ENCODE results near the gene MYPOP. TPM values are rescaled to one million over a fixed set of nuclear protein-coding genes. Genes with fewer than 3 reads are reported as not detected.
"Not testable (repeated sequence)": the region's sequence is repeated elsewhere in the genome, so short reads cannot be mapped to it uniquely, and the experiment has no call there.

Gene MYPOP
- polyA plus RNA-seq, 1 experiment: 1.8 TPM

DNA sequence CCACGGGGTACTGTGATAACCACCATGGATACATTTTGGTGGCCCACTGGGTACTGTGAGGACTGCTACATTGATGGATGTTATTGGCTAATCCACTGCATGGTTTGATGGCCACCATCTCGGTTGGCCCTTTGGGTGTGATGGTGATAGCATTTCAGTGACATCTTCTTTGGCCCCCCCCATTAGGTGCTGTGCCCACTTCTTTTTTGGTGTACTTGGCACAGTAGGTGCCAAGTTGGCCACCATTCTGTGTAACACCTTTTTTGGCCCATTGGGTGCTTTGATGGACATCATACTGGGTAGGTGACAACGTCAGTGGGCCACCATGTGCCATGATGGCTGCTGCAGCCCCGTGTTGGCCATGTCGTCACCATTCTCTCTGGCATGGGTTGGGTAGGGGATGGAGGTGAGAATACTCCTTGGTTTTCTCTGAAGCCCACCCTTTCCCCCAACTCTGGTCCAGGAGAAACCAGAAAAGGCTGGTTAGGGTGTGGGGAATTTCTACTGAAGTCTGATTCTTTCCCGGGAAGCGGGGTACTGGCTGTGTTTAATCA is 29.1 kb downstream of the MYPOP start:
- Histone ChIP-seq H3K27me3 (ENCODE audit: control insufficient read depth, insufficient read depth, low read length) (peaks cover 5% of the 10 kb centered on the region; the same call in 1 of the 2 replicates), H3K4me3 (ENCODE audit: low read depth, low read length) (no peak overlapping the region), H3K36me3 (ENCODE audit: control insufficient read depth, insufficient read depth, low read length) (no peaks in the 10 kb centered on the region)
- ChIA-PET CTCF (no interaction called here), POLR2A (no interaction called here)
- TF ChIP-seq, protein P1, sequence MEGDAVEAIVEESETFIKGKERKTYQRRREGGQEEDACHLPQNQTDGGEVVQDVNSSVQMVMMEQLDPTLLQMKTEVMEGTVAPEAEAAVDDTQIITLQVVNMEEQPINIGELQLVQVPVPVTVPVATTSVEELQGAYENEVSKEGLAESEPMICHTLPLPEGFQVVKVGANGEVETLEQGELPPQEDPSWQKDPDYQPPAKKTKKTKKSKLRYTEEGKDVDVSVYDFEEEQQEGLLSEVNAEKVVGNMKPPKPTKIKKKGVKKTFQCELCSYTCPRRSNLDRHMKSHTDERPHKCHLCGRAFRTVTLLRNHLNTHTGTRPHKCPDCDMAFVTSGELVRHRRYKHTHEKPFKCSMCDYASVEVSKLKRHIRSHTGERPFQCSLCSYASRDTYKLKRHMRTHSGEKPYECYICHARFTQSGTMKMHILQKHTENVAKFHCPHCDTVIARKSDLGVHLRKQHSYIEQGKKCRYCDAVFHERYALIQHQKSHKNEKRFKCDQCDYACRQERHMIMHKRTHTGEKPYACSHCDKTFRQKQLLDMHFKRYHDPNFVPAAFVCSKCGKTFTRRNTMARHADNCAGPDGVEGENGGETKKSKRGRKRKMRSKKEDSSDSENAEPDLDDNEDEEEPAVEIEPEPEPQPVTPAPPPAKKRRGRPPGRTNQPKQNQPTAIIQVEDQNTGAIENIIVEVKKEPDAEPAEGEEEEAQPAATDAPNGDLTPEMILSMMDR (IDR thresholded peaks at IDR 0.05; ENCODE audit: insufficient read depth, low read depth, low read length): no peak
- DNase-seq (ENCODE audit: low read depth): no peak

GRCh38 chr19:45872095-45872919 is 30.1 kb downstream of the MYPOP start:
- DNase-seq (ENCODE audit: low read depth): no peak
- peaks cover 5% of the 10 kb centered on the region; the same call in 1 of the 2 replicates for H3K27me3 ChIP-seq (ENCODE audit: control insufficient read depth, insufficient read depth, low read length)
- CTCF ChIA-PET: no interaction called here
- H3K36me3 ChIP-seq (ENCODE audit: control insufficient read depth, insufficient read depth, low read length): no peaks in the 10 kb centered on the region
- TF ChIP-seq, protein P1 (IDR thresholded peaks at IDR 0.05; ENCODE audit: insufficient read depth, low read depth, low read length): no peak
- H3K4me3 ChIP-seq (ENCODE audit: low read depth, low read length): no peak overlapping the region
- POLR2A ChIA-PET: no interaction called here

GRCh38 chr19:45870798-45871197 is 31.6 kb downstream of the MYPOP start:
- ChIA-PET CTCF (interaction anchor here (1.6 kb wide), 1 partner anchor 12 kb away, joined by 4 read pairs; no protein-coding TSS in a partner anchor), POLR2A (no interaction called here)
- TF ChIP-seq, protein P1 (IDR thresholded peaks at IDR 0.05; ENCODE audit: insufficient read depth, low read depth, low read length): no peak
- no peak for DNase-seq (ENCODE audit: low read depth)
- Histone ChIP-seq H3K36me3 (ENCODE audit: control insufficient read depth, insufficient read depth, low read length) (no peaks in the 10 kb centered on the region), H3K4me3 (ENCODE audit: low read depth, low read length) (no peak overlapping the region), H3K27me3 (ENCODE audit: control insufficient read depth, insufficient read depth, low read length) (peaks cover 11% of the 10 kb centered on the region)

DNA sequence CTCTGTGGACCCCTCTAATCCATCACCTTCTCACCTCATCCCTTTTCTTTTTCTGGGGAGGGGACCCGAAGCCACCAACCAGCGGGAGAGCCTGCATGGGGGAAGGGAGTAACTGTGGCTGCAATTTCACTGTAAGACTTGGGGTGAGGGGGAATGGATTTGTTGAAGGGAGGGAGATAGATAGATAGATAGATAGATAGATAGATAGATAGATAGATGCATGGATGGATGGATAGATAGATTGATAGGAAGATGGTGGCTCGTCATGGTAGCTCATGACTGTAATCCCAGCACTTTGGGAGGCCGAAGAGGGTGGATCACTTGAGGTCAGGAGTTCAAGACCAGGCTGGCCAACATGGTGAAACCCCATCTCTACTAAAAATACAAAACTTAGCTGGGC is 35.2 kb downstream of the MYPOP start:
- H3K4me3 ChIP-seq (ENCODE audit: low read depth, low read length); POLR2A ChIA-PET; H3K36me3 ChIP-seq (ENCODE audit: control insufficient read depth, insufficient read depth, low read length); DNase-seq (ENCODE audit: low read depth): not testable (repeated sequence)
- H3K27me3 ChIP-seq (ENCODE audit: control insufficient read depth, insufficient read depth, low read length): peaks cover 26% of the 10 kb centered on the region
- CTCF ChIA-PET: interaction anchor here (5.2 kb wide), 1 partner anchor 14 kb away, joined by 49 read pairs; no protein-coding TSS in a partner anchor

DNA sequence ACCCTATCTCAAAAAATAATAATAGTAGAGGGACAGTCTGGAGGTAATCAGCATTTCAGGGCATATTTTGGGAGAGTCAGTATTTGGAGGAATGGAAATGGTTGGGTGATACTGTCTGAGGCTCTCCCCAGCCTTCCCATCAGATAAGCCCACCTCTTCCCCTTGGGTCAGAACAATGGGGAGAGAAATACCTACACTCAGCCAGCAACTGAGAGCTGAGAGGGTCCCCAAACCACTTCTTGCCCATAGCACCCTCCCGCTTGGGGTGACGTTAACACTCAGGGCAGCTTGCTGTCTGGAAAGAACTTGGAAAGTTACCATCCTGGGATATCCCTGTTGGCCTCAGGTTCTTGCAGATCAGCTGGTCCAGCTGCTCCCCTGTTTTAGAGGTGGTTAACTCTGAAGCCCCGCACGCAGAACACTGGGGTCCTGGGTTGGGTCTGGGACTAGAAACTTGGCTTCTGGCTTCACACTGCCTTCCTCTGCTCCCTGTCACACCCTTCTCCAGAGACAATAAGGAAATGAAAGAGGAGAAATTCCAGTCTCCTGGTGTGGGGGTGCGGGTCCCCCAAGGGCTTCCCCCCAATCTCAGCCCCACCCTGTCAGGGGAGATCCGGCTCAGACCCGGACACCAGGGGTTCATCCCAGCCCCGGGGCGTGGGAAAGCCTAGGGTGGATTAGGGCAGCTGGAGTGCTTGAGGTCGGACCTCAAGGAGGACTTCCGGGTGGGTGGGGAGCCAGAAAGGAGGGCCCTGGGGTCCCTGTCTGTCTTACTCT is 35.8 kb downstream of the MYPOP start:
- H3K27me3 ChIP-seq (ENCODE audit: control insufficient read depth, insufficient read depth, low read length): peaks cover 26% of the 10 kb centered on the region
- DNase-seq (ENCODE audit: low read depth): no peak
- no peaks in the 10 kb centered on the region for H3K36me3 ChIP-seq (ENCODE audit: control insufficient read depth, insufficient read depth, low read length)
- no peak overlapping the region for H3K4me3 ChIP-seq (ENCODE audit: low read depth, low read length)
- ChIA-PET POLR2A (no interaction called here), CTCF (interaction anchor here (5.2 kb wide), 1 partner anchor 15 kb away, joined by 49 read pairs; no protein-coding TSS in a partner anchor)
- TF ChIP-seq, protein P1 (IDR thresholded peaks at IDR 0.05; ENCODE audit: insufficient read depth, low read depth, low read length): no peak

All from BJ (cell line).